Sigmoid colon (tissue), 7 donors: Measurements from ENCODE around the gene WNT3A. TPM values are rescaled to one million over a fixed set of nuclear protein-coding genes. Genes with fewer than 3 reads are reported as not detected.

Experiments used
- DNase-seq: peaks from one replicate; pipeline ENCODE4 v3.0.0-alpha.2; 2019
- H3K27ac ChIP-seq, 4 donors: fragments of 200-600 bp; sonication (generic); one replicate each; pipeline ENCODE4 v1.5.1; 2016 to 2019; ENCODE audit warnings: mild to moderate bottlenecking in 1 of 4
- H3K27me3 ChIP-seq, 3 donors: fragments of 200-600 bp; sonication (generic); one replicate each; pipeline ENCODE4 v1.5.1; 2019; ENCODE audit warnings: mild to moderate bottlenecking in 1 of 3
- H3K36me3 ChIP-seq, 4 donors: fragments of 200-600 bp; sonication (generic); one replicate each; pipeline ENCODE4 v1.5.1; 2016 to 2019
- H3K4me1 ChIP-seq, 4 donors: fragments of 200-600 bp; sonication (generic); one replicate each; pipeline ENCODE4 v1.5.1; 2017 to 2019
- H3K4me3 ChIP-seq, 4 donors: fragments of 200-600 bp; sonication (generic); one replicate each; pipeline ENCODE4 v1.5.1; 2017 to 2019; ENCODE audit warnings: mild to moderate bottlenecking in 2 of 4, moderate library complexity in 1 of 4
- H3K9me3 ChIP-seq, 4 donors: fragments of 200-600 bp in 3 of 4; sonication (generic) in 3 of 4; one replicate each; pipeline versions ENCODE4 v1.5.1 to v1.6.1; 2013 to 2019
- EP300 ChIP-seq, 4 donors: sonication (generic); formaldehyde crosslinking; IDR thresholded peaks; one replicate each; pipeline ENCODE4 v1.6.1; 2017; ENCODE audit warnings: antibody characterized with exemption in 4 of 4
- POLR2A ChIP-seq, 2 donors: fragments of 450-650 bp; IDR thresholded peaks; one replicate each; pipeline ENCODE4 v1.6.1; 2016; ENCODE audit warnings: antibody characterized with exemption in 2 of 2, mild to moderate bottlenecking in 2 of 2, moderate library complexity in 2 of 2
- POLR2AphosphoS5 ChIP-seq, 4 donors: sonication (generic); formaldehyde crosslinking; IDR thresholded peaks; one replicate each; pipeline ENCODE4 v1.6.1; 2017; ENCODE audit warnings: antibody characterized with exemption in 4 of 4
- WGBS, 2 donors: extraction: QIAGEN DNeasy Blood & Tissue Kit; methylation state at CpG; one replicate each; pipeline ENCODE4 v1.1.7; 2013; 5-methylcytosine and 5-hydroxymethylcytosine counted together
- intact Hi-C: fragments of 100-400 bp; cut with DNase I; formaldehyde crosslinking; loops from one replicate; pipeline ENCODE4 v1.15.1; 2023
- polyA plus RNA-seq, 3 donors: library from polyadenylated mRNA; stranded (reverse); fragments of 200-250 nt; gene quantifications; one replicate each; pipeline ENCODE4 v1.2.3, GENCODE V29; 2013
- total RNA-seq, 4 donors: library from RNA; depleted of rRNA; stranded (reverse); fragments of >200 nt; gene quantifications; one replicate each; pipeline ENCODE4 v1.1.0, GENCODE V29; 2016
- TF ChIP-seq, protein P1 (sequence below), 4 experiments: fragments of 450-650 bp in 3 of 4; fragments of 200-600 bp in 1 of 4; IDR thresholded peaks; one replicate each; pipeline ENCODE4 v1.5.1; 2016 to 2019; ENCODE audit warnings: antibody characterized with exemption in 4 of 4, mild to moderate bottlenecking in 3 of 4, moderate library complexity in 2 of 4
- donor health status: healthy with polysubstance abuse.
- donor health status: Bipolar disorder and iron deficiency.
- donor health status: healthy.

Gene WNT3A
- total and polyA plus RNA-seq, 7 donors: 0.01 TPM; not detected in 6

DNA sequence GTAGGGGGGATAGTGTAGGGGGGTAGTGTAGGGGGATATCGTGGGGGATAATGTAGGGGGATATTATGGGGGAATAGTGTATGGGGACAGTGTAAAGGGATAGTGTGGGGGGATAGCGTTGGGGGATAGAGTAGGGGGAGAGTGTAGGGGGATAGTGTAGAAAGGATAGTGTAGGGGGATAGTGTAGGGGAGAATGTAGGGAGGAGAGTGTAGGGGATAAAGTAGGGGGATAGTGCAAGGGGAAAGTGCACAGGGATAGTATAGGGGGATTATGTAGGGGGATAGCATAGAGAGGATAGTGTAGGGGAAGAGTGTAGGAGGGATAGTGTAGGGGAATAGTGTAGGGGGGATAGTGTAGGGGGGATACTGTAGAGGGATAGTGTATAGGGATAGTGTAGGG, 63.4 kb downstream of the WNT3A start:
- TF ChIP-seq POLR2A (IDR thresholded peaks at IDR 0.05): no peak
- TF ChIP-seq POLR2AphosphoS5 (IDR thresholded peaks at IDR 0.05): no peak
- TF ChIP-seq EP300 (IDR thresholded peaks at IDR 0.05): no peak
- WGBS, 2 donors: 56 to 65% methylated on average over 2 of the region's 2 CpGs
- Histone ChIP-seq H3K27me3 (peaks cover 13 to 66% (median 33%) of the 10 kb centered on the region in 3 donors), H3K4me1 (no peaks in the 10 kb centered on the region), H3K4me3 (no peak overlapping the region), H3K27ac (no peak overlapping the region), H3K9me3 (no peaks in the 10 kb centered on the region), H3K36me3 (no peaks in the 10 kb centered on the region)
- intact Hi-C loops: no loop called here
- no peak for DNase-seq

DNA sequence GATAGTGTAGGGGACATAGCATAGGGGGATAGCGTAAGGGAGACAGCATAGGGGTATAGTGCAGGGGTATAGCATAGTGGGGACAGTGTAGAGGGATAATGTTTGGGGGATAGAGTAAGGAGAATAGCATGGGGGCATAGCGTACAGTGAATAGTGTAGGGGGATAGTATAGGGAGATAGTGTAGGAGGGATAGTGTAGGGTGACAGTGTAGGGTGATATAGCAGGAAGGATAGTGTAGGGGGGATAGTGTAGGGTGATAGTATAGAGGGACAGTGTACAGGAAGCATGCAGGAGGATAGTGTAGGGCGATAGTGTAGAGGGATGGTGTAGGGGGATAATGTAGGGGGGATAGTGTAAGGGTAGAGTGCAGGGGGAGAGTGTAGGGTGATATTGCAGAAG, 64.1 kb downstream of the WNT3A start:
- Histone ChIP-seq H3K9me3 (no peaks in the 10 kb centered on the region), H3K27me3 (peaks cover 7 to 59% (median 26%) of the 10 kb centered on the region in 3 donors), H3K4me1 (no peaks in the 10 kb centered on the region), H3K36me3 (no peaks in the 10 kb centered on the region), H3K4me3 (no peak overlapping the region), H3K27ac (no peak overlapping the region)
- TF ChIP-seq POLR2A (IDR thresholded peaks at IDR 0.05) (no peak), POLR2AphosphoS5 (IDR thresholded peaks at IDR 0.05) (no peak), EP300 (IDR thresholded peaks at IDR 0.05) (no peak)
- TF ChIP-seq, protein P1, sequence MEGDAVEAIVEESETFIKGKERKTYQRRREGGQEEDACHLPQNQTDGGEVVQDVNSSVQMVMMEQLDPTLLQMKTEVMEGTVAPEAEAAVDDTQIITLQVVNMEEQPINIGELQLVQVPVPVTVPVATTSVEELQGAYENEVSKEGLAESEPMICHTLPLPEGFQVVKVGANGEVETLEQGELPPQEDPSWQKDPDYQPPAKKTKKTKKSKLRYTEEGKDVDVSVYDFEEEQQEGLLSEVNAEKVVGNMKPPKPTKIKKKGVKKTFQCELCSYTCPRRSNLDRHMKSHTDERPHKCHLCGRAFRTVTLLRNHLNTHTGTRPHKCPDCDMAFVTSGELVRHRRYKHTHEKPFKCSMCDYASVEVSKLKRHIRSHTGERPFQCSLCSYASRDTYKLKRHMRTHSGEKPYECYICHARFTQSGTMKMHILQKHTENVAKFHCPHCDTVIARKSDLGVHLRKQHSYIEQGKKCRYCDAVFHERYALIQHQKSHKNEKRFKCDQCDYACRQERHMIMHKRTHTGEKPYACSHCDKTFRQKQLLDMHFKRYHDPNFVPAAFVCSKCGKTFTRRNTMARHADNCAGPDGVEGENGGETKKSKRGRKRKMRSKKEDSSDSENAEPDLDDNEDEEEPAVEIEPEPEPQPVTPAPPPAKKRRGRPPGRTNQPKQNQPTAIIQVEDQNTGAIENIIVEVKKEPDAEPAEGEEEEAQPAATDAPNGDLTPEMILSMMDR (IDR thresholded peaks at IDR 0.05): no peak
- intact Hi-C loops: no loop called here
- 63 to 65% methylated on average over 3 of the region's 3 CpGs for WGBS, 2 donors
- no peak for DNase-seq

DNA sequence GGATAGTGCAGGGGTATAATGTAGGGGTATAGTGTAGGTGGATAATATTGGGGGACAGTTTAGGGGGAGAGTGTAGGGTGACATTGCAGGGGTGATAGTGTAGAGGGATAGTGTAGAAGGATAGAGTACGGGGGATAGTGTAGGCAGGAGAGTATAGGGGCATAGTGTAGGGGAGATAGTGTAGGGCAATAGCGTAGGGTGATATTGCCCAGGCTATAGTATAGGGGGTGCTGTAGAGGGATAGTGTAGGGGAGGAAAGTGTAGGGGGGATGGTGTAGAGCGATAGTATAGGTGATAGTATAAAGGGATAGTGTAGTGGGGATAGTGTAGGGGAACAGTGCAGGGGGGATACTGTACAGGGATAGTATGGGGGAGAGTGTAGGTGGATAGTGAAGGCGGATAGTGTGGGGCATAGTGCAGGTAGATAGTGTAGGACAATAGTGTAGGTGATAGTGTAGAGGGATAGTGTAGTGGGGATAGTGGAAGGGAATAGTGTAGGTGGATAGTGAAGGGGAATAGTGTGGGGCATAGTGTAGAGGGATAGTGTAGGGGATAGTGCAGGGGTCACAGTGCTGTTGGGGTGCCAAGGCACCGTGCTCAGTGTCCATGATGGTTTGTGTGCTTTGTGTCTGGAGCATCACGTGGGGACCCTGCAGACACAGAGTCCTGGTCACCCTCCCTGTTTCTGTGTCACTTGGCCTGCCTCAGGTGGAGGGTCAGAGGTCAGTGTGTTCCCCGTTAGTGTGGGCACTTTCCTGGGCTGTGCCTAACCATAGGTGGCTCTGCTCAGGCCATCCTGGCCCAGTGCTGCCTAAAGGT, 65.2 kb downstream of the WNT3A start:
- intact Hi-C loops: no loop called here
- H3K27ac ChIP-seq: no peak overlapping the region
- peaks cover 3 to 47% (median 14%) of the 10 kb centered on the region in 3 donors for H3K27me3 ChIP-seq
- no peak overlapping the region for H3K4me3 ChIP-seq
- no peak for TF ChIP-seq EP300 (IDR thresholded peaks at IDR 0.05)
- TF ChIP-seq, protein P1 (IDR thresholded peaks at IDR 0.05): no peak
- no peak for TF ChIP-seq POLR2A (IDR thresholded peaks at IDR 0.05)
- 30 to 61% methylated on average over 7 of the region's 7 CpGs for WGBS, 2 donors
- no peaks in the 10 kb centered on the region for H3K9me3 ChIP-seq
- H3K36me3 ChIP-seq: no peaks in the 10 kb centered on the region
- H3K4me1 ChIP-seq: peaks cover 0 to 2% (median 0%) of the 10 kb centered on the region in 4 donors
- DNase-seq: no peak

DNA sequence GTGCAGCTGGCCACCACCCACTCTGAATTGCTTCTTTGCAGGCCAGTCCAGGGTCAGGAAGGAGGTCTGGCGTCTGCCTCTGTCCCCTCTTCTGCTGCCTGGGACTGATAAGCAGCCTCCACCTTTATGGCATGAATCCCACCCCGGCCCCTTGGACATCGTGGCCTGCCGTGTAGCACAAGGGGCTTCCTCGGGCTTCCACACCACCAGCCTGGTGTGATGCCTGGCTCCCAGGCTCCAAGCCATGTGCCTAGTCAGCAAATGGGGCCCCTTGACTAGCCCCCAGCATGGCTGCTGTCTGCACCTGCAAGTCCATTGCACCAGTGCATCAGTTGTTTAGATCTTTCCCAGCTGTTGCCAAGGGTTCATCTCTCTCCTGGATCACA, 65.9 kb downstream of the WNT3A start:
- 39 to 52% methylated on average over 5 of the region's 5 CpGs for WGBS, 2 donors
- H3K4me1 ChIP-seq: peaks cover 0 to 8% (median 0%) of the 10 kb centered on the region in 4 donors
- H3K4me3 ChIP-seq: no peak overlapping the region
- H3K27me3 ChIP-seq: peaks cover 3 to 41% (median 8%) of the 10 kb centered on the region in 3 donors
- no peak overlapping the region for H3K27ac ChIP-seq
- TF ChIP-seq POLR2A (IDR thresholded peaks at IDR 0.05) (no peak), POLR2AphosphoS5 (IDR thresholded peaks at IDR 0.05) (no peak), EP300 (IDR thresholded peaks at IDR 0.05) (no peak)
- TF ChIP-seq, protein P1 (IDR thresholded peaks at IDR 0.05): no peak
- no peaks in the 10 kb centered on the region for H3K9me3 ChIP-seq
- H3K36me3 ChIP-seq: no peaks in the 10 kb centered on the region
- DNase-seq: no peak
- intact Hi-C loops: no loop called here

DNA sequence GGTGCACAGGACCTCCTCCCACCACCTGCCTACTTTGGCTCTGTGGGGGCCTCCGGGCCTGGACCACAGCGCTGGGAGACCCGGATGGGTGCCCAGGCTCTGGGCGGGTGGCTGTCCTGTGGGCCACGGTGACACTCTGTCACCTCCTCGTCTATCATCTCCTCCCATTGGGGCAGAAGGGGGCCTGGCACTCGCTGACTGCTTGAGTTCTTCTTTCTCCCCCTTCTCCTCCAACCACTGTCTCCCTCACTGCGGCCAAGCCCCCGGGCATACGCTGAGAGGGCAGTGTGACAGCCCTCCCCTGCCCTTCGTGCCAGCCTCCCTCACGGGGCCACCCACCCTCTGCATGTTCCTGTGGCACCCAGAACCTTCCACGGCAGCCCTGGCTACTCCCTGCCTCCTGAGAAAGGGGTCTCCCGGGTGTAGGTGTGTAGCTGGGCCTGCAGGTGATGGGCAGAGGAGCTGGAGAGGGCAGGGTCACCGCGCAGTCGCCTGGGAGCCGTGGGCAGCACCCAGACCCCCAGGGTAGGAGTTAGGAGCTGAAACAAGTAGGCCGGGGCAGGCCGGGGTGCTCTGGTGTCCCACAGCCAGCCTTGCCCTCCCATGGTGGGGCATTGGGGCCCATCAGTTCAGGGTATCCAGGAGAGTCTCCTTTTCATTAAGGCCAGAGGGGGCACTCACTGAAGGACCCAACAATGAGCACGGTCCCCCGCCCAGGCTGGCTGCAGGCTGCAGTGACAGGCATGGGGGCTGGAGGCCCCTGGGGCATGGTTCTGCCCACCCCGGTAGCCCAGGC, 66.5 kb downstream of the WNT3A start:
- Histone ChIP-seq H3K4me3 (no peak overlapping the region), H3K36me3 (no peaks in the 10 kb centered on the region), H3K27me3 (peaks cover 3 to 36% (median 7%) of the 10 kb centered on the region in 3 donors), H3K9me3 (no peaks in the 10 kb centered on the region), H3K4me1 (peaks cover 0 to 12% (median 0%) of the 10 kb centered on the region in 4 donors), H3K27ac (no peak overlapping the region)
- intact Hi-C loops: no loop called here
- TF ChIP-seq POLR2A (IDR thresholded peaks at IDR 0.05) (no peak), EP300 (IDR thresholded peaks at IDR 0.05) (no peak), POLR2AphosphoS5 (IDR thresholded peaks at IDR 0.05) (no peak)
- TF ChIP-seq, protein P1 (IDR thresholded peaks at IDR 0.05): no peak
- peak; percentile 56 for DNase-seq
- WGBS, 2 donors: 48 to 70% methylated on average over 23 of the region's 23 CpGs
